Hepatocyte (in vitro differentiated cells): ENCODE measurements around the gene SLC45A2. TPM values are rescaled to one million over a fixed set of nuclear protein-coding genes. Genes with fewer than 3 reads are reported as not detected.

Experiments used
- DNase-seq: peaks from one replicate; pipeline ENCODE4 v3.0.0-alpha.2; 2016; ENCODE audit warnings: low spot score
- H2AFZ ChIP-seq: fragments of 200-600 bp; sonication (generic); 2 replicates; pipeline ENCODE4 v1.6.0; 2016; ENCODE audit warnings: antibody characterized with exemption, mild to moderate bottlenecking
- H3K27ac ChIP-seq: fragments of 200-600 bp; sonication (generic); 2 replicates; pipeline ENCODE4 v1.5.1; 2016; ENCODE audit warnings: mild to moderate bottlenecking
- H3K27me3 ChIP-seq: fragments of 200-600 bp; sonication (generic); 2 replicates; pipeline ENCODE4 v1.6.1; 2016
- H3K36me3 ChIP-seq: fragments of 200-600 bp; sonication (generic); replicated peaks from 2 replicates; pipeline ENCODE4 v1.5.1; 2016; ENCODE audit warnings: low read depth; ENCODE audit not compliant: insufficient read depth
- H3K4me1 ChIP-seq: fragments of 200-600 bp; sonication (generic); 2 replicates; pipeline ENCODE4 v1.5.1; 2016; ENCODE audit warnings: mild to moderate bottlenecking, moderate library complexity; ENCODE audit not compliant: insufficient read depth
- H3K4me2 ChIP-seq: fragments of 200-600 bp; sonication (generic); 2 replicates; pipeline ENCODE4 v1.6.0; 2016
- H3K4me3 ChIP-seq: fragments of 200-600 bp; sonication (generic); 2 replicates; pipeline ENCODE4 v1.5.1; 2016; ENCODE audit warnings: mild to moderate bottlenecking
- H3K79me2 ChIP-seq: fragments of 200-600 bp; sonication (generic); 2 replicates; pipeline ENCODE4 v1.6.0; 2017; ENCODE audit warnings: mild to moderate bottlenecking
- H3K9me2 ChIP-seq: fragments of 200-600 bp; sonication (generic); replicated peaks from 2 replicates; pipeline ENCODE4 v1.6.0; 2017; ENCODE audit warnings: mild to moderate bottlenecking; ENCODE audit not compliant: insufficient read depth
- H3K9me3 ChIP-seq: fragments of 200-600 bp; sonication (generic); 2 replicates; pipeline ENCODE4 v1.5.1; 2016; ENCODE audit warnings: low read depth, mild to moderate bottlenecking
- H4K20me1 ChIP-seq: fragments of 200-600 bp; sonication (generic); 2 replicates; pipeline ENCODE4 v1.6.0; 2016; ENCODE audit warnings: mild to moderate bottlenecking; ENCODE audit not compliant: insufficient read depth, poor library complexity, severe bottlenecking
- EZH2 ChIP-seq: fragments of 200-600 bp; sonication (generic); IDR thresholded peaks from 2 replicates; pipeline ENCODE4 v1.6.1; 2016; ENCODE audit warnings: antibody characterized with exemption, mild to moderate bottlenecking, borderline replicate concordance
- EZH2phosphoT487 ChIP-seq: fragments of 200-600 bp; sonication (generic); IDR thresholded peaks from one replicate; pipeline ENCODE4 v1.6.1; 2018; ENCODE audit warnings: antibody characterized with exemption, mild to moderate bottlenecking, low read depth, moderate library complexity; ENCODE audit not compliant: unreplicated experiment, severe bottlenecking
- WGBS: methylation state at CpG from one replicate; pipeline ENCODE4 v1.1.6; 2016; ENCODE audit warnings: low lambda C conversion rate; ENCODE audit errors: missing lambda C conversion rate; 5-methylcytosine and 5-hydroxymethylcytosine counted together
- polyA plus RNA-seq: library from polyadenylated mRNA; unstranded; fragments of >200 nt; fragmentation: Nextera tagmentation; extraction: Ambion mirVana; gene quantifications from 2 replicates; pipeline ENCODE4 v1.2.1, GENCODE V29; 2016
- total RNA-seq: library from RNA; depleted of rRNA; stranded (reverse); fragments of >200 nt; gene quantifications from 2 replicates; pipeline ENCODE4 v1.2.3, GENCODE V29; 2014
- TF ChIP-seq, protein P1 (sequence below): fragments of 200-600 bp; sonication (generic); IDR thresholded peaks from 2 replicates; pipeline ENCODE4 v1.5.1; 2016; ENCODE audit warnings: antibody characterized with exemption, mild to moderate bottlenecking; ENCODE audit not compliant: poor library complexity

The SLC45A2 gene
- total and polyA plus RNA-seq, 2 experiments from 2014 or later = 1.4 to 1.8 TPM

GRCh38 chr5:33980030-33980429 lies 4.5 kb downstream of the SLC45A2 start:
- Histone ChIP-seq H2AFZ (no peak overlapping the region), H3K4me3 (no peak overlapping the region), H3K27ac (no peak overlapping the region), H3K27me3 (no peaks in the 10 kb centered on the region), H3K36me3 (no peaks in the 10 kb centered on the region), H3K79me2 (no peaks in the 10 kb centered on the region), H4K20me1 (no peaks in the 10 kb centered on the region), H3K4me1 (no peaks in the 10 kb centered on the region), H3K4me2 (no peak overlapping the region), H3K9me2 (no peaks in the 10 kb centered on the region), H3K9me3 (no peaks in the 10 kb centered on the region)
- no peak for DNase-seq
- WGBS = 90% methylated on average over 3 of the region's 3 CpGs
- TF ChIP-seq EZH2phosphoT487 = no peak
- no peak for TF ChIP-seq EZH2
- TF ChIP-seq, protein P1, sequence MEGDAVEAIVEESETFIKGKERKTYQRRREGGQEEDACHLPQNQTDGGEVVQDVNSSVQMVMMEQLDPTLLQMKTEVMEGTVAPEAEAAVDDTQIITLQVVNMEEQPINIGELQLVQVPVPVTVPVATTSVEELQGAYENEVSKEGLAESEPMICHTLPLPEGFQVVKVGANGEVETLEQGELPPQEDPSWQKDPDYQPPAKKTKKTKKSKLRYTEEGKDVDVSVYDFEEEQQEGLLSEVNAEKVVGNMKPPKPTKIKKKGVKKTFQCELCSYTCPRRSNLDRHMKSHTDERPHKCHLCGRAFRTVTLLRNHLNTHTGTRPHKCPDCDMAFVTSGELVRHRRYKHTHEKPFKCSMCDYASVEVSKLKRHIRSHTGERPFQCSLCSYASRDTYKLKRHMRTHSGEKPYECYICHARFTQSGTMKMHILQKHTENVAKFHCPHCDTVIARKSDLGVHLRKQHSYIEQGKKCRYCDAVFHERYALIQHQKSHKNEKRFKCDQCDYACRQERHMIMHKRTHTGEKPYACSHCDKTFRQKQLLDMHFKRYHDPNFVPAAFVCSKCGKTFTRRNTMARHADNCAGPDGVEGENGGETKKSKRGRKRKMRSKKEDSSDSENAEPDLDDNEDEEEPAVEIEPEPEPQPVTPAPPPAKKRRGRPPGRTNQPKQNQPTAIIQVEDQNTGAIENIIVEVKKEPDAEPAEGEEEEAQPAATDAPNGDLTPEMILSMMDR = no peak

GRCh38 chr5:33978306-33978705 lies 6.2 kb downstream of the SLC45A2 start:
- no peaks in the 10 kb centered on the region for H4K20me1 ChIP-seq
- H3K9me3 ChIP-seq = no peaks in the 10 kb centered on the region
- H3K4me3 ChIP-seq = no peak overlapping the region
- H3K79me2 ChIP-seq = no peaks in the 10 kb centered on the region
- no peaks in the 10 kb centered on the region for H3K4me1 ChIP-seq
- no peaks in the 10 kb centered on the region for H3K36me3 ChIP-seq
- H3K27ac ChIP-seq = no peak overlapping the region
- WGBS = 80% methylated on average over 1 of the region's 1 CpG
- no peak overlapping the region for H2AFZ ChIP-seq
- no peaks in the 10 kb centered on the region for H3K9me2 ChIP-seq
- H3K4me2 ChIP-seq = no peak overlapping the region
- TF ChIP-seq EZH2phosphoT487 = no peak
- no peak for TF ChIP-seq EZH2
- TF ChIP-seq, protein P1 = no peak
- H3K27me3 ChIP-seq = no peaks in the 10 kb centered on the region
- no peak for DNase-seq

DNA sequence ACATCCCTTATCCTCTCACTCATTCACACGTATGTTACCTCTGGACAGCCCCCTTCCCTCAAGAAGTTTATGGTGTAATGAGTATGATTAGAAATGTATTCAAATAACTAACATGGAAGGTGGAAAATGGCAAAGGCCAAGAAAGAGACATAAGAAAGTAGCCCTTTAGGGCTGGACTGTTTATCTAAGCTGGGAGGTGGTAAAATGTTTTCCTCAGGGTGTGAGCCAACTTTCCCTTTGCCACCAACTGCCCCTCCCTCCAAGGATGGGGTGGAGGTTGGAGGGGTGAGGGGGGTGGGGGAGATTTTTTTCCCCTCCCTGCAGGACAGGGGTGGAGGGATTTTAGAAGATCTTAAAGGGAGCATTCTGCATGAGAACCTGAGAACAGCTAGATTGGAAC lies 8.2 kb downstream of the SLC45A2 start:
- Histone ChIP-seq H3K4me1 (no peaks in the 10 kb centered on the region), H3K4me3 (no peak overlapping the region), H2AFZ (no peak overlapping the region), H3K36me3 (no peaks in the 10 kb centered on the region), H3K9me3 (no peaks in the 10 kb centered on the region), H3K9me2 (no peaks in the 10 kb centered on the region), H3K79me2 (no peaks in the 10 kb centered on the region), H3K27ac (no peak overlapping the region), H3K4me2 (no peak overlapping the region), H3K27me3 (no peaks in the 10 kb centered on the region), H4K20me1 (no peaks in the 10 kb centered on the region)
- 87% methylated on average over 1 of the region's 1 CpG for WGBS
- DNase-seq = no peak
- TF ChIP-seq, protein P1 = no peak
- TF ChIP-seq EZH2 (no peak), EZH2phosphoT487 (no peak)

DNA sequence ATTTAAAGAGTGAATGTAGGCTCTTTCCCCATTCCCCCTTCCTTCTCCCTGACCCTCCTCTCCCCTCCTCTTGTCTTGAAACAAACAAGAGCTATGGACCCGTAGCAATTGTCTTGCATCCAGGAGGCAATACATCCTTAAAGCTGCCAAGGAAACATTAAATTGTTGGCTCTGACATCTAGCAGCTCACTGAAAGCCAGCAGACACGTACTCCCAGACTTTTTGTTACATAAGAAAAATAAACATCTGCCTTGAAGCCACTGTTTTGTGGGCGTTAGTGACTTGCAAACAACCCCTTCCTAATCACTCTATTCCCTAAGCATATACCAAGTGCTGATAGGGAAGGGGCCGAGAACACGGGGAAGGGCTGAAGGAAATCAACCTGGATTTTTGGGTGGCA lies 8.6 kb downstream of the SLC45A2 start:
- H3K4me1 ChIP-seq = no peaks in the 10 kb centered on the region
- WGBS = 31% methylated on average over 5 of the region's 5 CpGs
- H3K9me2 ChIP-seq = no peaks in the 10 kb centered on the region
- TF ChIP-seq EZH2 = no peak
- TF ChIP-seq, protein P1 = no peak
- H3K79me2 ChIP-seq = no peaks in the 10 kb centered on the region
- H3K36me3 ChIP-seq = no peaks in the 10 kb centered on the region
- H2AFZ ChIP-seq = no peak overlapping the region
- no peaks in the 10 kb centered on the region for H3K9me3 ChIP-seq
- H3K4me3 ChIP-seq = no peak overlapping the region
- no peak overlapping the region for H3K4me2 ChIP-seq
- H3K27ac ChIP-seq = no peak overlapping the region
- H4K20me1 ChIP-seq = no peaks in the 10 kb centered on the region
- DNase-seq = peak; percentile 5
- H3K27me3 ChIP-seq = no peaks in the 10 kb centered on the region
